IMR-90 (cell line): ENCODE data around the gene INF2. TPM values are rescaled to one million over a fixed set of nuclear protein-coding genes. Genes with fewer than 3 reads are reported as not detected.
A peak's percentile ranks its signal among the peaks of the same experiment; 100 is the strongest.

Source experiments
- ATAC-seq: fragments of 200-7000 bp; cut with Tn5 transposase; 2 replicates; pipeline ENCODE4 v1.9.1; 2020; ENCODE audit warnings: low read depth, mild to moderate bottlenecking, moderate library complexity
- BruUV-seq: library from RNA; stranded (reverse); fragments of 400-500 nt; replicated peaks from 2 replicates; lab custom pipeline; 2021; lab: Mats Ljungman, UMichigan
- CTCF ChIA-PET: fragments of 300-600 bp; formaldehyde crosslinking; extraction: SDS; loops from one replicate; lab custom pipeline; 2021; ENCODE audit warnings: antibody characterized with exemption; lab: Yijun Ruan, JAX
- POLR2A ChIA-PET: fragments of 300-600 bp; sonication (Branson Sonifier 250); formaldehyde crosslinking; loops from one replicate; lab custom pipeline; 2022; ENCODE audit warnings: antibody characterized with exemption; ENCODE audit not compliant: unreplicated experiment; lab: Charles Lee
- DNase-seq: peaks from one replicate; pipeline ENCODE4 v3.0.0; 2013
- H2AFZ ChIP-seq: replicated peaks from 2 replicates; pipeline ENCODE3; 2013; ENCODE audit warnings: low read length, mild to moderate bottlenecking; ENCODE audit not compliant: poor library complexity
- H2AK5ac ChIP-seq: 2 replicates; pipeline ENCODE4 v1.6.1; 2013; ENCODE audit warnings: low read depth, low read length, inconsistent platforms
- H2AK9ac ChIP-seq: replicated peaks from 2 replicates; pipeline ENCODE3; 2013; ENCODE audit warnings: mild to moderate bottlenecking, low read depth, low read length, moderate library complexity; ENCODE audit not compliant: poor library complexity
- H2BK120ac ChIP-seq: 2 replicates; pipeline ENCODE4 v1.6.1; 2013; ENCODE audit warnings: low read depth, low read length, inconsistent platforms
- H2BK15ac ChIP-seq: 3 replicates; pipeline ENCODE4 v1.6.1; 2013; ENCODE audit warnings: low read depth, low read length, inconsistent platforms
- H2BK20ac ChIP-seq: 2 replicates; pipeline ENCODE4 v1.6.1; 2013; ENCODE audit warnings: low read depth, mild to moderate bottlenecking, inconsistent platforms, low read length, moderate library complexity
- H2BK5ac ChIP-seq: 2 replicates; pipeline ENCODE4 v1.6.1; 2013; ENCODE audit warnings: mild to moderate bottlenecking, low read depth, low read length, inconsistent platforms; ENCODE audit not compliant: poor library complexity, severe bottlenecking
- H3K14ac ChIP-seq: replicated peaks from 2 replicates; pipeline ENCODE4 v1.6.1; 2013; ENCODE audit warnings: low read depth, low read length, inconsistent platforms
- H3K18ac ChIP-seq: 2 replicates; pipeline ENCODE4 v1.6.1; 2013; ENCODE audit warnings: low read depth, low read length, control low read depth
- H3K23ac ChIP-seq: 2 replicates; pipeline ENCODE4 v1.6.1; 2013; ENCODE audit warnings: low read depth, low read length, inconsistent platforms
- H3K27ac ChIP-seq: 2 replicates; pipeline ENCODE4 v1.5.1; 2013; ENCODE audit warnings: mild to moderate bottlenecking, control low read depth, low read length; ENCODE audit not compliant: insufficient read depth
- H3K27me3 ChIP-seq: 2 replicates; pipeline ENCODE4 v1.6.1; 2013; ENCODE audit warnings: low read length; ENCODE audit not compliant: control insufficient read depth, insufficient read depth
- H3K36me3 ChIP-seq: 2 replicates; pipeline ENCODE4 v1.6.1; 2013; ENCODE audit warnings: low read length, mixed read lengths; ENCODE audit not compliant: control insufficient read depth, insufficient read depth
- H3K4ac ChIP-seq: 2 replicates; pipeline ENCODE4 v1.6.1; 2013; ENCODE audit warnings: low read depth, low read length, inconsistent platforms
- H3K4me1 ChIP-seq: 2 replicates; pipeline ENCODE4 v1.6.1; 2013; ENCODE audit warnings: low read length, mixed read lengths; ENCODE audit not compliant: control insufficient read depth, insufficient read depth
- H3K4me2 ChIP-seq: 2 replicates; pipeline ENCODE4 v1.6.1; 2013; ENCODE audit warnings: low read depth, mild to moderate bottlenecking, control low read depth, low read length, moderate library complexity
- H3K4me3 ChIP-seq: 2 replicates; pipeline ENCODE4 v1.5.1; 2013; ENCODE audit warnings: low read depth, mild to moderate bottlenecking, control low read depth, low read length, moderate library complexity; ENCODE audit not compliant: insufficient read depth
- H3K56ac ChIP-seq: 2 replicates; pipeline ENCODE4 v1.6.1; 2013; ENCODE audit warnings: low read length, inconsistent platforms; ENCODE audit not compliant: insufficient read depth; ENCODE audit errors: extremely low read depth
- H3K79me1 ChIP-seq, 2 experiments: 2 replicates each; pipeline ENCODE4 v1.6.1; 2013; ENCODE audit warnings: low read length in 2 of 2, inconsistent platforms in 1 of 2, low read depth in 1 of 2
- H3K9ac ChIP-seq: 2 replicates; pipeline ENCODE4 v1.6.1; 2013; ENCODE audit warnings: low read depth, low read length, control low read depth
- H3K9me1 ChIP-seq: 2 replicates; pipeline ENCODE4 v1.6.1; 2013; ENCODE audit warnings: low read length, inconsistent platforms; ENCODE audit not compliant: insufficient read depth
- H3K9me3 ChIP-seq: 2 replicates; pipeline ENCODE4 v1.6.1; 2013; ENCODE audit warnings: low read length; ENCODE audit not compliant: control insufficient read depth, insufficient read depth
- H4K20me1 ChIP-seq: 2 replicates; pipeline ENCODE4 v1.6.1; 2013; ENCODE audit warnings: low read length, inconsistent platforms; ENCODE audit not compliant: insufficient read depth
- H4K5ac ChIP-seq: 2 replicates; pipeline ENCODE4 v1.6.1; 2013; ENCODE audit warnings: mild to moderate bottlenecking, low read depth, low read length, control low read depth
- H4K8ac ChIP-seq, 2 experiments: 2 replicates each; pipeline ENCODE4 v1.6.1; 2013; ENCODE audit warnings: low read depth in 2 of 2, low read length in 2 of 2, control low read depth in 1 of 2, inconsistent platforms in 1 of 2
- H4K91ac ChIP-seq: 2 replicates; pipeline ENCODE4 v1.6.1; 2013; ENCODE audit warnings: low read depth, low read length, inconsistent platforms; ENCODE audit not compliant: insufficient read depth
- BHLHE40 ChIP-seq: fragments of 150-350 bp; IDR thresholded peaks from 2 replicates; pipeline ENCODE4 v1.6.1; 2016; ENCODE audit warnings: mild to moderate bottlenecking, low read depth, low read length
- CEBPB ChIP-seq: IDR thresholded peaks from 2 replicates; pipeline ENCODE4 v1.6.1; 2012; ENCODE audit warnings: low read depth, low read length, improper control_type of control experiment
- FOS ChIP-seq: fragments of 150-350 bp; IDR thresholded peaks from 2 replicates; pipeline ENCODE4 v1.6.1; 2016; ENCODE audit warnings: low read depth, low read length
- MAFK ChIP-seq: IDR thresholded peaks from 2 replicates; pipeline ENCODE4 v1.6.1; 2012; ENCODE audit warnings: low read depth, low read length, improper control_type of control experiment
- MAZ ChIP-seq: IDR thresholded peaks from 2 replicates; pipeline ENCODE4 v1.6.1; 2012; ENCODE audit warnings: low read depth, mild to moderate bottlenecking, low read length, improper control_type of control experiment, moderate library complexity, borderline replicate concordance
- MXI1 ChIP-seq: IDR thresholded peaks from 2 replicates; pipeline ENCODE4 v1.6.1; 2012; ENCODE audit warnings: low read depth, mild to moderate bottlenecking, low read length, moderate library complexity, borderline replicate concordance
- NFE2L2 ChIP-seq: fragments of 150-350 bp; IDR thresholded peaks from 2 replicates; pipeline ENCODE4 v1.6.1; 2016; ENCODE audit warnings: low read depth, mild to moderate bottlenecking, low read length
- POLR2A ChIP-seq: IDR thresholded peaks from 2 replicates; pipeline ENCODE4 v1.6.1; 2012; ENCODE audit warnings: mild to moderate bottlenecking, low read depth, low read length
- RAD21 ChIP-seq: IDR thresholded peaks from 2 replicates; pipeline ENCODE4 v1.6.1; 2012; ENCODE audit warnings: low read length, improper control_type of control experiment
- RCOR1 ChIP-seq: IDR thresholded peaks from 2 replicates; pipeline ENCODE4 v1.6.1; 2012; ENCODE audit warnings: mild to moderate bottlenecking, low read length, improper control_type of control experiment; ENCODE audit not compliant: insufficient replicate concordance
- RFX5 ChIP-seq: IDR thresholded peaks from 2 replicates; pipeline ENCODE4 v1.8.0; 2012; ENCODE audit warnings: low read depth, mild to moderate bottlenecking, low read length, moderate library complexity
- SMC3 ChIP-seq: fragments of 150-350 bp; IDR thresholded peaks from 2 replicates; pipeline ENCODE4 v1.6.1; 2016; ENCODE audit warnings: low read depth, mild to moderate bottlenecking, antibody characterized with exemption, low read length, moderate library complexity
- WGBS, 2 experiments: methylation state at CpG; one replicate each; pipeline versions ENCODE4 v1.1.5 to v1.1.7; 2013; ENCODE audit warnings: missing lambda C conversion rate in 2 of 2; ENCODE audit not compliant: insufficient read length in 1 of 2; ENCODE audit errors: extremely low coverage in 2 of 2; 5-methylcytosine and 5-hydroxymethylcytosine counted together
- dilution Hi-C: fragments of 300-500 bp; cut with HindIII; formaldehyde crosslinking; loops from one replicate; pipeline ENCODE4 v1.14.3; 2018; ENCODE audit warnings: low sequenced_read_pairs; ENCODE audit not compliant: unreplicated experiment
- in situ Hi-C: fragments of 300-500 bp; cut with MboI; formaldehyde crosslinking; loops from 3 replicates; pipeline ENCODE4 v1.14.3; 2019; ENCODE audit warnings: low sequenced_read_pairs, inconsistent platforms, mixed read lengths
- intact Hi-C: fragments of 100-400 bp; cut with micrococcal nuclease; formaldehyde crosslinking; loops from 2 replicates; pipeline ENCODE4 v1.10.0; 2022
- polyA plus RNA-seq, 3 experiments: library from polyadenylated mRNA; depleted of rRNA; stranded (reverse); fragments of >200 nt; gene quantifications; 2 replicates each; pipeline ENCODE4 v1.2.3, GENCODE V29; 2012; ENCODE audit warnings: low replicate concordance in 1 of 3
- total RNA-seq: library from RNA; depleted of rRNA; stranded (reverse); fragments of >200 nt; gene quantifications from 2 replicates; pipeline ENCODE4 v1.2.3, GENCODE V29; 2012
- TF ChIP-seq, protein P1 (sequence below): fragments of 150-350 bp; IDR thresholded peaks from 2 replicates; pipeline ENCODE4 v1.6.1; 2016; ENCODE audit warnings: low read depth, mild to moderate bottlenecking, low read length, moderate library complexity, borderline replicate concordance
- TF ChIP-seq, protein P2 (sequence below): conservative IDR thresholded peaks from 2 replicates; pipeline ENCODE4 v1.5.1; 2012; ENCODE audit warnings: mild to moderate bottlenecking, low read depth, low read length, improper control_type of control experiment

INF2 gene
- total and polyA plus RNA-seq, 2 of the 4 experiments (the other 2 are of a cell fraction) = 16.8 to 62.1 TPM

DNA sequence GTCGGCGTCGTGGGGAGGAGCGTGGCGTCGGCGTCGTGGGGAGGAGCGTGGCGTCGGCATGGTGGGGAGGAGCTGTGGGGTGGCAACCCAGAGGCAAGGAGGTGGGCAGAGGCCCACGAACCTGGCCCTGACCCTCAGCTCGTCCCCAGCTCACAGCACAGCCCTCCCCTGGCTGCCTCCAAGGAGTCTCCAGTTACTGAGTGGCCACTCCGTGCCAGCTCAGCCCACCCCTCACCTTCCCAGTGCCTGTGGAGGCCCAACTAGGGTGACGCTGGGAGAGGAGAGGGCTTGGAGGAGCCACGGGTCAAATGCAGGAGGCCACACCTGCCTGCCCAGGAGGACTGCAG lies 40.4 kb downstream of the INF2 start:
- Histone ChIP-seq H3K4me2 (no peak overlapping the region), H4K91ac (no peak overlapping the region), H3K4ac (no peak overlapping the region), H3K4me1 (peaks cover 2% of the 10 kb centered on the region; the same call in 1 of the 2 replicates), H3K9me1 (no peaks in the 10 kb centered on the region), H3K27ac (no peak overlapping the region), H4K20me1 (no peaks in the 10 kb centered on the region), H4K5ac (no peak overlapping the region), H3K4me3 (no peak overlapping the region), H3K9ac (no peak overlapping the region), H3K23ac (no peak overlapping the region), H2BK15ac (no peak overlapping the region), H2AK9ac (peak overlapping the region; percentile 28), H2BK20ac (no peak overlapping the region), H3K14ac (no peak overlapping the region), H3K9me3 (no peaks in the 10 kb centered on the region), H2BK120ac (no peak overlapping the region), H3K79me1 (no peaks in the 10 kb centered on the region), H3K36me3 (no peaks in the 10 kb centered on the region), H3K27me3 (no peaks in the 10 kb centered on the region; the same call in 1 of the 2 replicates), H2AK5ac (no peak overlapping the region), H3K56ac (no peak overlapping the region), H3K18ac (no peak overlapping the region), H2BK5ac (no peak overlapping the region), H4K8ac (no peak overlapping the region), H2AFZ (no peak overlapping the region)
- ChIA-PET POLR2A (no interaction called here), CTCF (interaction anchor here (0.6 kb wide), 1 partner anchor 10 kb away, joined by 5 read pairs; no protein-coding TSS in a partner anchor)
- ATAC-seq = no peak
- dilution Hi-C loops = no loop called here
- DNase-seq = no peak
- no CpG with 5 or more reads among the region's 16 CpGs for WGBS, 2 experiments
- in situ Hi-C loops = no loop called here
- intact Hi-C loops = no loop called here
- no TSS peak for BruUV-seq
- TF ChIP-seq BHLHE40 (no peak), MAZ (no peak), MXI1 (no peak), NFE2L2 (no peak), POLR2A (no peak), RAD21 (no peak), FOS (no peak), RFX5 (no peak), RCOR1 (no peak), CEBPB (no peak), MAFK (no peak), SMC3 (no peak)
- TF ChIP-seq, protein P1, sequence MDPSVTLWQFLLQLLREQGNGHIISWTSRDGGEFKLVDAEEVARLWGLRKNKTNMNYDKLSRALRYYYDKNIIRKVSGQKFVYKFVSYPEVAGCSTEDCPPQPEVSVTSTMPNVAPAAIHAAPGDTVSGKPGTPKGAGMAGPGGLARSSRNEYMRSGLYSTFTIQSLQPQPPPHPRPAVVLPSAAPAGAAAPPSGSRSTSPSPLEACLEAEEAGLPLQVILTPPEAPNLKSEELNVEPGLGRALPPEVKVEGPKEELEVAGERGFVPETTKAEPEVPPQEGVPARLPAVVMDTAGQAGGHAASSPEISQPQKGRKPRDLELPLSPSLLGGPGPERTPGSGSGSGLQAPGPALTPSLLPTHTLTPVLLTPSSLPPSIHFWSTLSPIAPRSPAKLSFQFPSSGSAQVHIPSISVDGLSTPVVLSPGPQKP = no peak
- TF ChIP-seq, protein P2, sequence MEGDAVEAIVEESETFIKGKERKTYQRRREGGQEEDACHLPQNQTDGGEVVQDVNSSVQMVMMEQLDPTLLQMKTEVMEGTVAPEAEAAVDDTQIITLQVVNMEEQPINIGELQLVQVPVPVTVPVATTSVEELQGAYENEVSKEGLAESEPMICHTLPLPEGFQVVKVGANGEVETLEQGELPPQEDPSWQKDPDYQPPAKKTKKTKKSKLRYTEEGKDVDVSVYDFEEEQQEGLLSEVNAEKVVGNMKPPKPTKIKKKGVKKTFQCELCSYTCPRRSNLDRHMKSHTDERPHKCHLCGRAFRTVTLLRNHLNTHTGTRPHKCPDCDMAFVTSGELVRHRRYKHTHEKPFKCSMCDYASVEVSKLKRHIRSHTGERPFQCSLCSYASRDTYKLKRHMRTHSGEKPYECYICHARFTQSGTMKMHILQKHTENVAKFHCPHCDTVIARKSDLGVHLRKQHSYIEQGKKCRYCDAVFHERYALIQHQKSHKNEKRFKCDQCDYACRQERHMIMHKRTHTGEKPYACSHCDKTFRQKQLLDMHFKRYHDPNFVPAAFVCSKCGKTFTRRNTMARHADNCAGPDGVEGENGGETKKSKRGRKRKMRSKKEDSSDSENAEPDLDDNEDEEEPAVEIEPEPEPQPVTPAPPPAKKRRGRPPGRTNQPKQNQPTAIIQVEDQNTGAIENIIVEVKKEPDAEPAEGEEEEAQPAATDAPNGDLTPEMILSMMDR = no peak
